Thoracic aorta (tissue), 2 donors: Measurements from ENCODE around the gene PAX5. TPM values are rescaled to one million over a fixed set of nuclear protein-coding genes. Genes with fewer than 3 reads are reported as not detected.
A peak's percentile ranks its signal among the peaks of the same experiment; 100 is the strongest.

Source experiments
- ATAC-seq: fragments of 150-250 bp; one replicate; pipeline ENCODE4 v1.8.0; 2017; ENCODE audit warnings: low read depth; ENCODE audit not compliant: insufficient number of reproducible peaks, low FRiP score
- DNase-seq: peaks from one replicate; pipeline ENCODE4 v3.0.0-alpha.2; 2020; ENCODE audit warnings: low spot score
- H3K27ac ChIP-seq, 2 donors: fragments of 200-600 bp; sonication (generic); 1 replicate in 1 of 2; 2 replicates in 1 of 2; pipeline ENCODE4 v1.5.1; 2016; ENCODE audit warnings: mild to moderate bottlenecking in 2 of 2, moderate library complexity in 2 of 2
- H3K27me3 ChIP-seq: fragments of 200-600 bp; sonication (generic); replicated peaks from 2 replicates; pipeline ENCODE4 v1.6.0; 2016; ENCODE audit warnings: mild to moderate bottlenecking; ENCODE audit not compliant: insufficient read depth
- H3K36me3 ChIP-seq: fragments of 200-600 bp; sonication (generic); one replicate; pipeline ENCODE4 v1.5.1; 2016
- H3K4me1 ChIP-seq, 2 donors: fragments of 200-600 bp; sonication (generic); 1 replicate in 1 of 2; 2 replicates in 1 of 2; pipeline versions ENCODE4 v1.5.1 to v1.6.0; 2016; ENCODE audit warnings: low read depth in 2 of 2, mild to moderate bottlenecking in 1 of 2; ENCODE audit not compliant: control insufficient read depth in 1 of 2
- H3K4me3 ChIP-seq: fragments of 200-600 bp; sonication (generic); 2 replicates; pipeline ENCODE4 v1.5.1; 2016; ENCODE audit warnings: mild to moderate bottlenecking
- H3K9me3 ChIP-seq: fragments of 200-600 bp; sonication (generic); 2 replicates; pipeline ENCODE4 v1.5.1; 2016
- total RNA-seq, 2 donors: library from RNA; depleted of rRNA; stranded (reverse); fragments of >200 nt; gene quantifications; one replicate each; pipeline versions ENCODE4 v1.1.0 to v1.2.3, GENCODE V29; 2016
- TF ChIP-seq, protein P1 (sequence below): fragments of 200-600 bp; sonication (generic); IDR thresholded peaks from one replicate; pipeline ENCODE4 v1.5.1; 2019; ENCODE audit warnings: antibody characterized with exemption

The PAX5 gene
- total RNA-seq, 2 donors from 2014 or later = 0.21 TPM; not detected in 1

DNA sequence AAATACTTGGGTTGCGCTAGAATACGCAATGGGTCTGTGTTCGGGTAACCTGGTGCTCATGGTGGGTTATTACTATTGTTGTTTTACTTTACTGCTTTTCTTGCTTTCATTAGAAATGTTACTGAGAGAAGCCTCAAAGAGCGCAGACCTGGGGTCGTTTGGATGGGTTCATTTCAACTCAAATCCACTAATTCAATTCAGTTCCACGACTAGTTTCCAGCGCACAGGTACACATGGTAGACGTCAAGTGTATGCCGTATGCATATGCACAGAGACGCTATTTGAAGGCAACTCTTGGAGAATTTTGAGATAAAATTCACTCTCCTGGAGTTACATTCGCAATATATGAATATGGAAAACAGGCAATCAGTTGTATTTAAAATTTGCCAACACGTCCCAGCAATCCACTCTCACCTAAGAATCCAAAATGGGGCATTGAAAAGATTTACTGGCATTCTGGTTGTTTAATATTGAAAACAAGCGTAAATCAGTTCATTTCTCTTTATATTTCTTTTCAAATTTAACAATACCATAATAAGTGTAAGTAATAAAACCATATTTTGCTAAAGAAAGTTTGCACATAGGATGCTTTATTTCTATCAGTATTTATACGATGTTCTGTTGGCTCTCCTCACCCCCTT, 4.4 kb upstream of the PAX5 start:
- ATAC-seq (no peak), DNase-seq (no peak)
- H3K4me3 ChIP-seq = peak overlapping the region; percentile 75
- H3K27ac ChIP-seq = no peak overlapping the region
- H3K4me1 ChIP-seq = peaks cover 22 to 44% of the 10 kb centered on the region in 2 donors
- H3K27me3 ChIP-seq = peaks cover 44% of the 10 kb centered on the region
- H3K9me3 ChIP-seq = no peaks in the 10 kb centered on the region
- TF ChIP-seq, protein P1, sequence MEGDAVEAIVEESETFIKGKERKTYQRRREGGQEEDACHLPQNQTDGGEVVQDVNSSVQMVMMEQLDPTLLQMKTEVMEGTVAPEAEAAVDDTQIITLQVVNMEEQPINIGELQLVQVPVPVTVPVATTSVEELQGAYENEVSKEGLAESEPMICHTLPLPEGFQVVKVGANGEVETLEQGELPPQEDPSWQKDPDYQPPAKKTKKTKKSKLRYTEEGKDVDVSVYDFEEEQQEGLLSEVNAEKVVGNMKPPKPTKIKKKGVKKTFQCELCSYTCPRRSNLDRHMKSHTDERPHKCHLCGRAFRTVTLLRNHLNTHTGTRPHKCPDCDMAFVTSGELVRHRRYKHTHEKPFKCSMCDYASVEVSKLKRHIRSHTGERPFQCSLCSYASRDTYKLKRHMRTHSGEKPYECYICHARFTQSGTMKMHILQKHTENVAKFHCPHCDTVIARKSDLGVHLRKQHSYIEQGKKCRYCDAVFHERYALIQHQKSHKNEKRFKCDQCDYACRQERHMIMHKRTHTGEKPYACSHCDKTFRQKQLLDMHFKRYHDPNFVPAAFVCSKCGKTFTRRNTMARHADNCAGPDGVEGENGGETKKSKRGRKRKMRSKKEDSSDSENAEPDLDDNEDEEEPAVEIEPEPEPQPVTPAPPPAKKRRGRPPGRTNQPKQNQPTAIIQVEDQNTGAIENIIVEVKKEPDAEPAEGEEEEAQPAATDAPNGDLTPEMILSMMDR = no peak
- no peaks in the 10 kb centered on the region for H3K36me3 ChIP-seq

- Histone ChIP-seq H3K4me3 (peak overlapping the region; percentile 75), H3K9me3 (no peaks in the 10 kb centered on the region), H3K27me3 (peaks cover 51% of the 10 kb centered on the region), H3K36me3 (no peaks in the 10 kb centered on the region), H3K27ac (no peak overlapping the region), H3K4me1 (peaks cover 22 to 44% of the 10 kb centered on the region in 2 donors)
- TF ChIP-seq, protein P1 = no peak
- ATAC-seq (no peak), DNase-seq (no peak)
These were observed 3.6 kb upstream of the PAX5 start for GRCh38 chr9:37037503-37038301.

DNA sequence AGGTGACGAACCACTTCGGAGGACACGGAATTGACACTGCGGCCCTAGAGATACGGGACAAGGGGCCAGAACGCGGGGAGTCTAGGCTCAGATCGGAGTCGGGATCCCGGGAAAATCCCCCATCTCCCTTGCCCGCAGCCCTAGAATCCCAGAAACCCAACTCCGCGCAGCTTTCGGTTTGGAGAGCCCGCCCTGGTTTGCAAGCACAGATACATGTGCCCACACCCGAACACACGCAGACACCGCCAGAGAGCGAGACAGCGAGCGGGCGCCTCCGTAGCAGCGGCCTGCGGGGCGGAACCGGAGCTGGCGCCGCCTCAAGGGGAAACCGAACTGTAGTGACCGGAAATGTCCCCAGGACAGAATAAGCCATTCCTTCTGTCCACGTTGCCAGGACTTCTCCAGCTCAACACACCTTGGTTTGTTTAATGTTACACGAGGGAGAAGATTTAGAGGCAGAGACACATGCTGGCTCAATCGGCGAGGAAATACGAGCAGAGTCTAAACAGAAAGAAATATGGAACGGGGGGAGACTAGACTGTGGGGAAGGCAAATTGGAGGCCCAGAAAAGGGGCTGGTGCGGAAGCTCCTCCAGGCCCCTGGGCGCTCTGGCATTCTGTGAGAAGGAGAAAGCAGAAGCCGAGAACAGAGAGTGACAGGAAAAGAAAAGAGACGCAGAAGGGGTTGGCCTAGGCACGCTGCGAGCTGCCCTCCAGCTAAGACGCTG, 2.9 kb upstream of the PAX5 start:
- Histone ChIP-seq H3K9me3 (no peaks in the 10 kb centered on the region), H3K36me3 (no peaks in the 10 kb centered on the region), H3K27ac (no peak overlapping the region), H3K27me3 (peaks cover 51% of the 10 kb centered on the region), H3K4me3 (peak overlapping the region; percentile 75), H3K4me1 (peaks cover 22 to 44% of the 10 kb centered on the region in 2 donors)
- ATAC-seq (no peak), DNase-seq (no peak)
- TF ChIP-seq, protein P1 = no peak

DNA sequence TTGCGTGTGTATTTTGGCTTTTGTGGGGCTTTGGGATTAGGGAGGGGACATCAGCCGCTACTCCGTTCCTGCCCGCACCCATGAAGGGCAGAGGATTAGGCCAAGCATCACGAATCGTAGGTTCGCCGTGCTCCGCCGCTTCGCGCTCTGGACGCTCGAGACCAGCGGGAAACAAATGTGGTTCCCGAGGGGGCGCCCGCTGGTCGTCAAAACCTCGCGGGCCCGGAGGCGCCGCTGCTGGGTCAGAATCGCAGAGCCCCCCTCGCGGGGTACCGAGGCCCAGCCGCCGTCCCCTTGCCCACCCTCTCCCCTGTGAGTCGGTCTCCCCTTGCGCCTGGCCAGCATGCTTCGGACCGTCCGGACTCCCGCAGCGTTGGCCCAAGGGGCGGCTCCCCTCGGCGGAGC, 2.3 kb upstream of the PAX5 start:
- TF ChIP-seq, protein P1 = no peak
- Histone ChIP-seq H3K36me3 (no peaks in the 10 kb centered on the region), H3K27me3 (peaks cover 51% of the 10 kb centered on the region), H3K4me3 (peak overlapping the region; percentile 75), H3K9me3 (no peaks in the 10 kb centered on the region), H3K4me1 (peaks cover 22 to 44% of the 10 kb centered on the region in 2 donors), H3K27ac (no peak overlapping the region)
- DNase-seq = no peak
- no peak for ATAC-seq
